HG03558 (cell line): ENCODE measurements around the gene STRA6.

Experiments
- ATAC-seq: cut with Tn5 transposase; IDR thresholded peaks from one replicate; pipeline ENCODE4 v1.9.1; 2021; ENCODE audit warnings: moderate number of reproducible peaks; ENCODE audit not compliant: unreplicated experiment; ENCODE audit errors: extremely low read depth

STRA6 gene

GRCh38 chr15:74136540-74136813 lies 66.1 kb downstream of the STRA6 start:
- no peak for ATAC-seq

GRCh38 chr15:74135041-74135565 lies 67.5 kb downstream of the STRA6 start:
- ATAC-seq: no peak

- no peak for ATAC-seq
These were observed 68.1 kb downstream of the STRA6 start for GRCh38 chr15:74134387-74135027.

GRCh38 chr15:74133694-74134386 lies 68.7 kb downstream of the STRA6 start:
- no peak for ATAC-seq

- no peak for ATAC-seq
These were observed 69.6 kb downstream of the STRA6 start for GRCh38 chr15:74132681-74133651.

- no peak for ATAC-seq
These were observed 70.8 kb downstream of the STRA6 start for GRCh38 chr15:74131628-74132413.

- ATAC-seq: no peak
These were observed 71.5 kb downstream of the STRA6 start for GRCh38 chr15:74130849-74131627.

GRCh38 chr15:74130155-74130848 lies 72.3 kb downstream of the STRA6 start, which contains the start of gene ISLR2:
Gene ISLR2, plus strand, starts transcription at chr15:74130586. Its CDS starts 2,169 bp downstream, at chr15:74132755.
- ATAC-seq: no peak

GRCh38 chr15:74129586-74130154 lies 72.9 kb downstream of the STRA6 start:
- no peak for ATAC-seq
